ENCODE measurements around the gene PLD2. TPM values are rescaled to one million over a fixed set of nuclear protein-coding genes. Genes with fewer than 3 reads are reported as not detected.

PLD2 gene
- total and polyA plus RNA-seq, 9 of the 15 experiments (the other 6 are each of a cell fraction or from before 2014, with no cell fraction given), result 0.20 to 7.5 (median 3.3) TPM

- TF ChIP-seq TRIM25 (IDR thresholded peaks at IDR 0.05; ENCODE audit: borderline replicate concordance) (no peak), SMC3 (conservative IDR thresholded peaks at IDR 0.05; ENCODE audit: insufficient read depth, low read depth, low read length) (no peak), CAMTA2 (CRISPR knock-in tag; conservative IDR thresholded peaks at IDR 0.05) (no peak)
Observed at GRCh38 chr17:4833178-4833940, 26.4 kb downstream of the PLD2 start, which contains the start of gene MINK1 (continued).

- Histone ChIP-seq H2AFZ (ENCODE audit: low read depth, low read length) (0 out of 2 replicates have a peak overlapping the region, but pooled peaks have one; percentile 23), H3K4me2 (ENCODE audit: insufficient read depth, low read length) (peak overlapping the region; percentile 94), H3K4me1 (replicated peaks in 1 of 2; ENCODE audit: control insufficient read depth in 2 of 2, insufficient read depth in 2 of 2, low read length in 2 of 2) (peaks cover 30 to 38% of the 10 kb centered on the region in 2 experiments; a peak in 4 of 5 replicates), H3K27me3 (ENCODE audit: control insufficient read depth in 2 of 2, insufficient read depth in 2 of 2, low read length in 2 of 2) (no peaks in the 10 kb centered on the region), H3K27ac (ENCODE audit: extremely low read depth, low read depth, low read length) (peak overlapping the region; percentile 71), H4K20me1 (replicated peaks; ENCODE audit: control insufficient read depth, insufficient read depth, low read length) (no peaks in the 10 kb centered on the region), H3K4me3 (peak overlapping the region; percentile 81), H3K9me1 (ENCODE audit: control insufficient read depth, insufficient read depth, low read length) (no peaks in the 10 kb centered on the region), H3K79me2 (ENCODE audit: control insufficient read depth, insufficient read depth, low read length) (peaks cover 55% of the 10 kb centered on the region), H3K9ac (ENCODE audit: insufficient read depth in 1 of 2, low read depth in 2 of 2, low read length in 2 of 2) (peak overlapping the region; percentile 77 to 93), H3K9me3 (replicated peaks; ENCODE audit: control insufficient read depth, insufficient read depth, low read depth, low read length) (no peaks in the 10 kb centered on the region), H3K36me3 (ENCODE audit: control insufficient read depth, insufficient read depth, low read length) (peaks cover 14% of the 10 kb centered on the region; the same call in 2 of the 3 replicates)
- WGBS (ENCODE audit: insufficient coverage, low coverage, missing lambda C conversion rate), result 0% methylated on average over 12 of the region's 15 CpGs
- DNase-seq (ENCODE audit: extremely low read depth in 1 of 4, low spot score in 3 of 4) (peak in 1 of 4 experiments; percentile 50), FAIRE-seq (no peak), ATAC-seq (peak; percentile 11)
- intact Hi-C loops (cut with micrococcal nuclease), result loop anchor here (1.0 kb wide), 1 partner anchor 38 kb away; the partner anchor contains the start of gene PSMB6
- ChIA-PET CTCF (ENCODE audit: low intra/inter-chr PET ratio) (no interaction called here), POLR2A (interaction anchor here (0.7 to 1.2 kb wide), 2 partner anchors 11 to 881 kb away, joined by 3 read pairs; no protein-coding TSS in a partner anchor)
- in situ Hi-C loops (cut with MboI), result no loop called here
- BruUV-seq (replicated peaks), result TSS peak; percentile 47
- TF ChIP-seq TBP (optimal IDR thresholded peaks at IDR 0.05; ENCODE audit: low read depth, low read length) (peak; percentile 4), ZBTB12 (CRISPR knock-in tag; IDR thresholded peaks at IDR 0.05) (no peak), KAT7 (CRISPR knock-in tag; IDR thresholded peaks at IDR 0.05; ENCODE audit: borderline replicate concordance) (0 out of 2 replicates have a peak, but pooled peaks have one; percentile 44), MNT (conservative IDR thresholded peaks at IDR 0.05) (peak; percentile 75 to 78)
- TF ChIP-seq, protein P1, sequence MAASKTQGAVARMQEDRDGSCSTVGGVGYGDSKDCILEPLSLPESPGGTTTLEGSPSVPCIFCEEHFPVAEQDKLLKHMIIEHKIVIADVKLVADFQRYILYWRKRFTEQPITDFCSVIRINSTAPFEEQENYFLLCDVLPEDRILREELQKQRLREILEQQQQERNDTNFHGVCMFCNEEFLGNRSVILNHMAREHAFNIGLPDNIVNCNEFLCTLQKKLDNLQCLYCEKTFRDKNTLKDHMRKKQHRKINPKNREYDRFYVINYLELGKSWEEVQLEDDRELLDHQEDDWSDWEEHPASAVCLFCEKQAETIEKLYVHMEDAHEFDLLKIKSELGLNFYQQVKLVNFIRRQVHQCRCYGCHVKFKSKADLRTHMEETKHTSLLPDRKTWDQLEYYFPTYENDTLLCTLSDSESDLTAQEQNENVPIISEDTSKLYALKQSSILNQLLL (CRISPR knock-in tag; IDR thresholded peaks at IDR 0.05; ENCODE audit: borderline replicate concordance), result no peak
Observed at GRCh38 chr17:4833941-4834680, 27.2 kb downstream of the PLD2 start.
